Right ventricle myocardium inferior (tissue), 1 donor: ENCODE results near the gene KLHL33. TPM values are rescaled to one million over a fixed set of nuclear protein-coding genes. Genes with fewer than 3 reads are reported as not detected.
A peak's percentile ranks its signal among the peaks of the same experiment; 100 is the strongest.

Experiments
- ATAC-seq: fragments of 200-7000 bp; cut with Tn5 transposase; one replicate; pipeline ENCODE4 v1.9.1; 2020; ENCODE audit warnings: mild to moderate bottlenecking, moderate library complexity
- DNase-seq: peaks from one replicate; pipeline ENCODE4 v3.0.0; 2021; ENCODE audit errors: missing footprints
- intact Hi-C: fragments of 100-400 bp; cut with DNase I; formaldehyde crosslinking; loops from one replicate; pipeline ENCODE4 v1.11.0; 2022
- total RNA-seq: library from RNA; stranded (reverse); fragmentation: NEBNext Ultra II Directional; extraction: Animal tissue kit (Norgen Biotek cat#: 25700); gene quantifications from one replicate; pipeline ENCODE4 v1.2.1, GENCODE V29; 2021
- donor health status: DM: no; HTN: yes; CAD: no; lungs with severe emphysema.

KLHL33 gene
- total RNA-seq, 1 donor from 2014 or later: 0.62 TPM

- no peak for ATAC-seq
- intact Hi-C loops: no loop called here
Observed at GRCh38 chr14:20421267-20421666, 14.7 kb downstream of the KLHL33 start.

GRCh38 chr14:20419419-20419818, 16.5 kb downstream of the KLHL33 start:
- ATAC-seq (no peak), DNase-seq (no peak)
- intact Hi-C loops: no loop called here

More at GRCh38 chr14:20421267-20421666, 14.7 kb downstream of the KLHL33 start:
- DNase-seq: no peak

- intact Hi-C loops: no loop called here
- ATAC-seq (no peak), DNase-seq (no peak)
Observed at GRCh38 chr14:20418501-20418909, 17.5 kb downstream of the KLHL33 start.

GRCh38 chr14:20417250-20418186, 18.4 kb downstream of the KLHL33 start:
- no peak for DNase-seq

GRCh38 chr14:20416223-20416622, 19.7 kb downstream of the KLHL33 start:
- ATAC-seq: no peak
- intact Hi-C loops: no loop called here
- no peak for DNase-seq

More at GRCh38 chr14:20417250-20418186, 18.4 kb downstream of the KLHL33 start:
- no peak for ATAC-seq
- intact Hi-C loops: no loop called here

GRCh38 chr14:20415782-20416206, 20.2 kb downstream of the KLHL33 start:
- DNase-seq (no peak), ATAC-seq (no peak)
- intact Hi-C loops: no loop called here

GRCh38 chr14:20413744-20414082, 22.3 kb downstream of the KLHL33 start:
- ATAC-seq: peak; percentile 18
- intact Hi-C loops: loop anchor here (1.0 to 5.0 kb wide), 4 partner anchors 41 to 269 kb away; partner anchors contain the start of genes OSGEP, PARP2 and RNASE4
- DNase-seq: no peak

GRCh38 chr14:20412876-20413743, 22.9 kb downstream of the KLHL33 start, which contains the start of gene TEP1:
Gene TEP1, minus strand, starts transcription at chr14:20413501. Its CDS starts 5,062 bp downstream, at chr14:20408439.
- peak; percentile 95 for DNase-seq
- ATAC-seq: peak; percentile 96
- intact Hi-C loops: loop anchor here (1.0 to 5.0 kb wide), 4 partner anchors 41 to 269 kb away; partner anchors contain the start of genes OSGEP, PARP2 and RNASE4

GRCh38 chr14:20412411-20412810, 23.6 kb downstream of the KLHL33 start:
- ATAC-seq: no peak
- intact Hi-C loops: loop anchor here (2.0 to 5.0 kb wide), 2 partner anchors 200 to 270 kb away; partner anchors contain the start of gene RNASE4
- no peak for DNase-seq

- intact Hi-C loops: no loop called here
- ATAC-seq (no peak), DNase-seq (no peak)
Observed at GRCh38 chr14:20409226-20409625, 26.7 kb downstream of the KLHL33 start.

- ATAC-seq (no peak), DNase-seq (no peak)
- intact Hi-C loops: no loop called here
Observed at GRCh38 chr14:20403521-20403920, 32.4 kb downstream of the KLHL33 start.

GRCh38 chr14:20400965-20401593, 34.9 kb downstream of the KLHL33 start:
- intact Hi-C loops: no loop called here
- ATAC-seq (no peak), DNase-seq (no peak)

- ATAC-seq (no peak), DNase-seq (no peak)
- intact Hi-C loops: no loop called here
Observed at GRCh38 chr14:20400589-20400964, 35.4 kb downstream of the KLHL33 start.

- ATAC-seq (no peak), DNase-seq (no peak)
- intact Hi-C loops: no loop called here
Observed at GRCh38 chr14:20397511-20397910, 38.5 kb downstream of the KLHL33 start.

GRCh38 chr14:20391505-20391904, 44.5 kb downstream of the KLHL33 start:
- intact Hi-C loops: no loop called here
- no peak for ATAC-seq
- DNase-seq: no peak

- DNase-seq: no peak
- intact Hi-C loops: no loop called here
- ATAC-seq: no peak
Observed at GRCh38 chr14:20388159-20388558, 47.8 kb downstream of the KLHL33 start.

- no peak for DNase-seq
- ATAC-seq: no peak
- intact Hi-C loops: no loop called here
Observed at GRCh38 chr14:20387576-20387975, 48.4 kb downstream of the KLHL33 start.

GRCh38 chr14:20386276-20386855, 49.6 kb downstream of the KLHL33 start:
- DNase-seq: no peak
- intact Hi-C loops: no loop called here
- ATAC-seq: no peak
